ENCODE data around the gene TMEM222. TPM values are rescaled to one million over a fixed set of nuclear protein-coding genes. Genes with fewer than 3 reads are reported as not detected.

The TMEM222 gene
- total and polyA plus RNA-seq, 10 of the 15 experiments (the other 5 are each of a cell fraction or from before 2014, with no cell fraction given), result 3.8 to 43.5 (median 35.4) TPM

- 0 out of 2 replicates have a peak, but pooled peaks have one; percentile 40 for TF ChIP-seq NR2F1 (conservative IDR thresholded peaks at IDR 0.05)
- TF ChIP-seq ZBED1 (IDR thresholded peaks at IDR 0.05; ENCODE audit: borderline replicate concordance), result no peak
- TF ChIP-seq CHD4 (IDR thresholded peaks at IDR 0.05), result no peak
- TF ChIP-seq SIX5 (IDR thresholded peaks at IDR 0.05; ENCODE audit: low read depth, low read length, severe bottlenecking), result no peak
- no peak for TF ChIP-seq SPI1 (IDR thresholded peaks at IDR 0.05; ENCODE audit: borderline replicate concordance, insufficient read depth, low read depth, low read length)
- no peak for TF ChIP-seq JUNB (IDR thresholded peaks at IDR 0.05)
- no peak for TF ChIP-seq TCF12 (IDR thresholded peaks at IDR 0.05; ENCODE audit: low read depth, low read length)
- no peak for TF ChIP-seq PAX8 (IDR thresholded peaks at IDR 0.05)
- no peak for TF ChIP-seq EP300 (IDR thresholded peaks at IDR 0.05; ENCODE audit: borderline replicate concordance in 1 of 2, control insufficient read depth in 1 of 2, low read depth in 2 of 2, low read length in 2 of 2)
- TF ChIP-seq, protein P1, sequence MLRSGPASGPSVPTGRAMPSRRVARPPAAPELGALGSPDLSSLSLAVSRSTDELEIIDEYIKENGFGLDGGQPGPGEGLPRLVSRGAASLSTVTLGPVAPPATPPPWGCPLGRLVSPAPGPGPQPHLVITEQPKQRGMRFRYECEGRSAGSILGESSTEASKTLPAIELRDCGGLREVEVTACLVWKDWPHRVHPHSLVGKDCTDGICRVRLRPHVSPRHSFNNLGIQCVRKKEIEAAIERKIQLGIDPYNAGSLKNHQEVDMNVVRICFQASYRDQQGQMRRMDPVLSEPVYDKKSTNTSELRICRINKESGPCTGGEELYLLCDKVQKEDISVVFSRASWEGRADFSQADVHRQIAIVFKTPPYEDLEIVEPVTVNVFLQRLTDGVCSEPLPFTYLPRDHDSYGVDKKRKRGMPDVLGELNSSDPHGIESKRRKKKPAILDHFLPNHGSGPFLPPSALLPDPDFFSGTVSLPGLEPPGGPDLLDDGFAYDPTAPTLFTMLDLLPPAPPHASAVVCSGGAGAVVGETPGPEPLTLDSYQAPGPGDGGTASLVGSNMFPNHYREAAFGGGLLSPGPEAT (IDR thresholded peaks at IDR 0.05; ENCODE audit: low read depth), result 0 out of 2 replicates have a peak, but pooled peaks have one; percentile 29
- no peak for TF ChIP-seq CBX3 (IDR thresholded peaks at IDR 0.05; ENCODE audit: borderline replicate concordance, low read depth)
- TF ChIP-seq, protein P2, sequence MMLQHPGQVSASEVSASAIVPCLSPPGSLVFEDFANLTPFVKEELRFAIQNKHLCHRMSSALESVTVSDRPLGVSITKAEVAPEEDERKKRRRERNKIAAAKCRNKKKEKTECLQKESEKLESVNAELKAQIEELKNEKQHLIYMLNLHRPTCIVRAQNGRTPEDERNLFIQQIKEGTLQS (IDR thresholded peaks at IDR 0.05; ENCODE audit: borderline replicate concordance, extremely low read depth, low read depth, low read length), result no peak
- TF ChIP-seq EED (IDR thresholded peaks at IDR 0.05; ENCODE audit: low read depth), result peak; percentile 69
- TF ChIP-seq MAX (IDR thresholded peaks at IDR 0.05; ENCODE audit: low read depth, low read length), result no peak
- TF ChIP-seq ZNF207 (IDR thresholded peaks at IDR 0.05; ENCODE audit: borderline replicate concordance), result no peak
- TF ChIP-seq CEBPZ (IDR thresholded peaks at IDR 0.05; ENCODE audit: low read depth, low read length), result no peak
- no peak for TF ChIP-seq FOXM1 (IDR thresholded peaks at IDR 0.05; ENCODE audit: low read depth, low read length)
- no peak for TF ChIP-seq TCF7 (IDR thresholded peaks at IDR 0.05; ENCODE audit: borderline replicate concordance)
- TF ChIP-seq, protein P3, sequence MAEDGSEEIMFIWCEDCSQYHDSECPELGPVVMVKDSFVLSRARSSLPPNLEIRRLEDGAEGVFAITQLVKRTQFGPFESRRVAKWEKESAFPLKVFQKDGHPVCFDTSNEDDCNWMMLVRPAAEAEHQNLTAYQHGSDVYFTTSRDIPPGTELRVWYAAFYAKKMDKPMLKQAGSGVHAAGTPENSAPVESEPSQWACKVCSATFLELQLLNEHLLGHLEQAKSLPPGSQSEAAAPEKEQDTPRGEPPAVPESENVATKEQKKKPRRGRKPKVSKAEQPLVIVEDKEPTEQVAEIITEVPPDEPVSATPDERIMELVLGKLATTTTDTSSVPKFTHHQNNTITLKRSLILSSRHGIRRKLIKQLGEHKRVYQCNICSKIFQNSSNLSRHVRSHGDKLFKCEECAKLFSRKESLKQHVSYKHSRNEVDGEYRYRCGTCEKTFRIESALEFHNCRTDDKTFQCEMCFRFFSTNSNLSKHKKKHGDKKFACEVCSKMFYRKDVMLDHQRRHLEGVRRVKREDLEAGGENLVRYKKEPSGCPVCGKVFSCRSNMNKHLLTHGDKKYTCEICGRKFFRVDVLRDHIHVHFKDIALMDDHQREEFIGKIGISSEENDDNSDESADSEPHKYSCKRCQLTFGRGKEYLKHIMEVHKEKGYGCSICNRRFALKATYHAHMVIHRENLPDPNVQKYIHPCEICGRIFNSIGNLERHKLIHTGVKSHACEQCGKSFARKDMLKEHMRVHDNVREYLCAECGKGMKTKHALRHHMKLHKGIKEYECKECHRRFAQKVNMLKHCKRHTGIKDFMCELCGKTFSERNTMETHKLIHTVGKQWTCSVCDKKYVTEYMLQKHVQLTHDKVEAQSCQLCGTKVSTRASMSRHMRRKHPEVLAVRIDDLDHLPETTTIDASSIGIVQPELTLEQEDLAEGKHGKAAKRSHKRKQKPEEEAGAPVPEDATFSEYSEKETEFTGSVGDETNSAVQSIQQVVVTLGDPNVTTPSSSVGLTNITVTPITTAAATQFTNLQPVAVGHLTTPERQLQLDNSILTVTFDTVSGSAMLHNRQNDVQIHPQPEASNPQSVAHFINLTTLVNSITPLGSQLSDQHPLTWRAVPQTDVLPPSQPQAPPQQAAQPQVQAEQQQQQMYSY (CRISPR knock-in tag; IDR thresholded peaks at IDR 0.05), result no peak
- no peak for TF ChIP-seq ATF7 (IDR thresholded peaks at IDR 0.05; ENCODE audit: low read depth)
These were observed 44.6 kb downstream of the TMEM222 start, which contains the start of gene MAP3K6 (continued) for GRCh38 chr1:27366411-27367159.

Data from GM12878 (cell line).